ENCODE results near the gene FBXO30. TPM values are rescaled to one million over a fixed set of nuclear protein-coding genes. Genes with fewer than 3 reads are reported as not detected.

FBXO30 gene
- total RNA-seq, 1 donor from 2014 or later = 6.1 TPM

- no peaks in the 10 kb centered on the region for H3K4me1 Mint-ChIP-seq
- H3K4me3 Mint-ChIP-seq = no peak overlapping the region
- intact Hi-C loops (cut with micrococcal nuclease) = no loop called here
- no peaks in the 10 kb centered on the region for H3K36me3 Mint-ChIP-seq (ENCODE audit: low read depth)
- ATAC-seq (ENCODE audit: low read depth) (no peak), DNase-seq (no peak)
- TF ChIP-seq CTCF (IDR thresholded peaks at IDR 0.05) = no peak
- no peaks in the 10 kb centered on the region for H3K27me3 Mint-ChIP-seq
- no peak overlapping the region for H3K27ac Mint-ChIP-seq
- ChIA-PET CTCF (no interaction called here), POLR2A (no interaction called here)
- H3K9me3 Mint-ChIP-seq = no peaks in the 10 kb centered on the region
Measured at GRCh38 chr6:145839653-145840052, 25.1 kb upstream of the FBXO30 start.

GRCh38 chr6:145838305-145838704, 23.7 kb upstream of the FBXO30 start:
- Mint-ChIP-seq H3K4me3 (no peak overlapping the region), H3K27me3 (no peaks in the 10 kb centered on the region), H3K27ac (no peak overlapping the region), H3K36me3 (ENCODE audit: low read depth) (no peaks in the 10 kb centered on the region), H3K9me3 (no peaks in the 10 kb centered on the region), H3K4me1 (no peaks in the 10 kb centered on the region)
- DNase-seq (no peak), ATAC-seq (ENCODE audit: low read depth) (no peak)
- intact Hi-C loops (cut with micrococcal nuclease) = no loop called here
- POLR2A ChIA-PET = no interaction called here
- no peak for TF ChIP-seq CTCF (IDR thresholded peaks at IDR 0.05)
- CTCF ChIA-PET = no interaction called here

GRCh38 chr6:145836772-145837171, 22.2 kb upstream of the FBXO30 start:
- H3K4me1 Mint-ChIP-seq = no peaks in the 10 kb centered on the region
- no peak for DNase-seq
- ChIA-PET CTCF (no interaction called here), POLR2A (no interaction called here)
- no peak overlapping the region for H3K27ac Mint-ChIP-seq
- ATAC-seq (ENCODE audit: low read depth) = no peak
- intact Hi-C loops (cut with micrococcal nuclease) = no loop called here
- TF ChIP-seq CTCF (IDR thresholded peaks at IDR 0.05) = no peak
- H3K36me3 Mint-ChIP-seq (ENCODE audit: low read depth) = no peaks in the 10 kb centered on the region
- no peak overlapping the region for H3K4me3 Mint-ChIP-seq
- H3K27me3 Mint-ChIP-seq = no peaks in the 10 kb centered on the region
- H3K9me3 Mint-ChIP-seq = no peaks in the 10 kb centered on the region

- Mint-ChIP-seq H3K9me3 (no peaks in the 10 kb centered on the region), H3K4me3 (no peak overlapping the region), H3K36me3 (ENCODE audit: low read depth) (no peaks in the 10 kb centered on the region), H3K4me1 (no peaks in the 10 kb centered on the region), H3K27ac (no peak overlapping the region), H3K27me3 (no peaks in the 10 kb centered on the region)
- DNase-seq = no peak
- no peak for ATAC-seq (ENCODE audit: low read depth)
- intact Hi-C loops (cut with micrococcal nuclease) = no loop called here
- CTCF ChIA-PET = no interaction called here
- POLR2A ChIA-PET = no interaction called here
- no peak for TF ChIP-seq CTCF (IDR thresholded peaks at IDR 0.05)
Measured at GRCh38 chr6:145836170-145836569, 21.6 kb upstream of the FBXO30 start.

- no peaks in the 10 kb centered on the region for H3K4me1 Mint-ChIP-seq
- DNase-seq = no peak
- H3K4me3 Mint-ChIP-seq = no peak overlapping the region
- H3K9me3 Mint-ChIP-seq = no peaks in the 10 kb centered on the region
- POLR2A ChIA-PET = no interaction called here
- TF ChIP-seq CTCF (IDR thresholded peaks at IDR 0.05) = no peak
- intact Hi-C loops (cut with micrococcal nuclease) = no loop called here
- CTCF ChIA-PET = no interaction called here
- no peaks in the 10 kb centered on the region for H3K36me3 Mint-ChIP-seq (ENCODE audit: low read depth)
- H3K27me3 Mint-ChIP-seq = no peaks in the 10 kb centered on the region
- H3K27ac Mint-ChIP-seq = no peak overlapping the region
- no peak for ATAC-seq (ENCODE audit: low read depth)
Measured at GRCh38 chr6:145830612-145831011, 16.0 kb upstream of the FBXO30 start.

Data from activated B cell treated with CpG ODN at 0.5 μM for 24 hours (primary cell).